Sciatic nerve (tissue), 2 donors: ENCODE measurements around the gene BRI3BP. TPM values are rescaled to one million over a fixed set of nuclear protein-coding genes. Genes with fewer than 3 reads are reported as not detected.

Experiments used
- ATAC-seq: fragments of 200-7000 bp; cut with Tn5 transposase; one replicate; pipeline ENCODE4 v1.9.1; 2020; ENCODE audit warnings: mild to moderate bottlenecking, moderate library complexity
- DNase-seq: peaks from one replicate; pipeline ENCODE4 v3.0.0-alpha.2; 2020; ENCODE audit warnings: low spot score
- intact Hi-C: fragments of 100-400 bp; cut with DNase I; formaldehyde crosslinking; loops from one replicate; pipeline ENCODE4 v1.14.2; 2022
- total RNA-seq: library from RNA; stranded (reverse); fragmentation: NEBNext Ultra II Directional; extraction: Animal tissue kit (Norgen Biotek cat#: 25700); gene quantifications from one replicate; pipeline ENCODE4 v1.2.1, GENCODE V29; 2021
- donor health status: DM: no; HTN: no; CAD: no.
- donor health status: DM: no; HTN: no; CAD: no.

Gene BRI3BP
- total RNA-seq, result 4.0 TPM

GRCh38 chr12:124993626-124994436, at the start of gene BRI3BP:
TSS of gene BRI3BP (plus strand) at chr12:124993645. CDS start at chr12:124993791, 146 bp downstream.
- DNase-seq, result no peak
- intact Hi-C loops, result no loop called here
- ATAC-seq, result peak; percentile 42

- no peak for DNase-seq
- intact Hi-C loops, result no loop called here
- ATAC-seq, result no peak
Observed at GRCh38 chr12:124946447-124946793, 47.0 kb upstream of the BRI3BP start.

DNA sequence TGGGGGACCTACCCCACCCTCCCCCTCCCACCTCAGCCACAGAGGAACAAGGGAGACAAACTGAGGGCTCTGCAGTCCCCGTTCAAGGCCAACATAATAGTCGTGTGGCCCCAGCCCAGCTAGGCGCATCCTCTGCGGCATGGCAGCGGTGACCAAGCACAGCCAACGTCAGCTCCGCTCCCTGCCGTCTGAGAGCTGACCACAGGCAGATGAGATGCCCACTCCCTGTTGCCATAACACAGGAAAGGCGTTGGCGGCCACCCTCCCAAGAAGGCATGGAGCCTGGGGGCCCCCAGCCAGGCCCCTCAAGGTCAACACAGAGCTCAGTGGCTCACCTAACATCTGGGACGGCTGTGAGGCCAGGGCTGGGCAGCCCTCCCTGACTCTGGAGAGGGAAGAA, 46.4 kb upstream of the BRI3BP start:
- no peak for DNase-seq
- intact Hi-C loops, result no loop called here
- ATAC-seq, result peak; percentile 20

DNA sequence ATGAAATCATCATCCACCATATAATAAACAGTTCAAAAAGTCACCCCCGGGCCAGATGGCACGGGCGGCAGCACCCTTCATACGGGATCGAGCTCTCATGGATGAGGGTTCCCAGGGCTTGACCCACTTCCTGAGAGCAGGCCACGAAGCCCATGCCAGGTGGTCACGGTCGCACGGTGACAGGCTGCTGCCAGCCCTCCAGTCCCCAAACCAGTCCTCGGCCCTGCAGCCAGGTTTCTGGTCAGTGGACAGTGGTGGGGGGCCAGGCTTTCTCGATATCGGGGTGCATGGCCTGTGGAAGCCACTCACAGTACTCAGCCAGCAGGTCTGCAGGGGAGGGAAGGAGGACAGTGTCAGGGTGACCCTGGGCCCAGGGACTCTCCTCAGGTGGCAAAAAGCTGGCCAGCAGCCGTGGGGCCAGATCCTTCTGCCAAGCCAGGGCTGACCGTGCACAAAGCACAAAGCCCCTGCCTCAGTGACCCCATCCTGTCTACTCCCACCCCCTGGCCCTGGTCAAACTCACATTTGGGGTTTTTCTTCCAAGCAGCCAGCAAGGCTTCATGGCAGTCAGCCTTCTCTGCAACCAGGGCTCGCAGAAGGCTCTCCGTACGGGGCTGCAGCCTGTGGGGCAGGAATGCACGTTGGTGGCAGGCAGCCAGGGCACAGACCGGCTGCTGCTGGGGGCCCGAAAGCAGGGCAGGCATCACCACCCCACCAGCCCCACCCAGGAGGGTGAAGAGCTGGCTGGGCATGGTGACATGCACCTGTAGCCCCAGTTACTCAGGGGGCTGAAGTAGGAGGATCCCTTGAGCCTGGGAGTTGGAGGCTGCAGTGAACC, 45.7 kb upstream of the BRI3BP start:
- DNase-seq, result no peak
- peak; percentile 5 for ATAC-seq
- intact Hi-C loops, result no loop called here

GRCh38 chr12:124949066-124949465, 44.4 kb upstream of the BRI3BP start:
- ATAC-seq, result no peak
- no peak for DNase-seq
- intact Hi-C loops, result no loop called here

GRCh38 chr12:124949779-124950728, 43.4 kb upstream of the BRI3BP start:
- DNase-seq (no peak), ATAC-seq (no peak)
- intact Hi-C loops, result no loop called here

DNA sequence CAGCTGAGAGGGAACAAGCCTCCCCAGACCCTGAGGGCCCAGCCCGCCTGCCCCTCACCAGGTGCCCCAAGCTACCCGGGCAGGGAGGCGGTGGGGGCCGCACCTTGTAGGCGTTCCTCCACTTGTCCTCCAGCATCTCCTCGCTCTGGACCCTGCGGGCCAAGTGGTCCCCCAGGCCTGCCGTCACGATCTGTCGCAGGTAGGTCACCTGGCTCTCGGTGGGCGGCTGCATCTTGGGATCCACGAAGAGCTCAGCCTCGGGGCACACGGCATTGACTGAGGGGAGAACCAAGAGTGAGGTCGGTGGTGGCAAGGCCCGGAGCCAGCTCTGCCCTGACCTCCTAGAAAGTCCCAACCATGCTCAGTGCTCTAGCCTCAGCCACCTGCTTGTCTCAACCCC, 41.1 kb upstream of the BRI3BP start:
- intact Hi-C loops, result no loop called here

DNA sequence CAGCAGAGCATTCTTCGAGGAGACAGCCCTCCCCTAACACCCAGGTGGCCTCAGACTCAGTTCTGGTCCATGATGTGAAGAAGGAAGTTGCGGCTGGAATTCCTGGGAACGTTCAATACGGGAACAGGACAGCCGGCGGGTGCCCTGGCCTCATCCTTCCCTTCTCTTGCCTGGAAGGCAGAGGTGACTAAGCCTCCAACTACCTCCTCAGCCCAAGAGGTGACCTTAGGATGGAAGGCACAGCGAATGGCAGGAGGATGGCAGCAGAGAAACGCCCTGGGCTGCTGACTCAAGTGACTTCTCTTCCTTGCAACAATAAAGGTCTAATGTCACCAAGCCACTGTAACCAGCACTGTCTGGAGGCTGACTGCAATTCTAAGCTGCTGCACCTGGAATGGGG, 40.6 kb upstream of the BRI3BP start:
- DNase-seq, result no peak
- intact Hi-C loops, result no loop called here
- no peak for ATAC-seq

More for the DNA sequence above, 41.1 kb upstream of the BRI3BP start:
- no peak for DNase-seq
- ATAC-seq, result no peak

DNA sequence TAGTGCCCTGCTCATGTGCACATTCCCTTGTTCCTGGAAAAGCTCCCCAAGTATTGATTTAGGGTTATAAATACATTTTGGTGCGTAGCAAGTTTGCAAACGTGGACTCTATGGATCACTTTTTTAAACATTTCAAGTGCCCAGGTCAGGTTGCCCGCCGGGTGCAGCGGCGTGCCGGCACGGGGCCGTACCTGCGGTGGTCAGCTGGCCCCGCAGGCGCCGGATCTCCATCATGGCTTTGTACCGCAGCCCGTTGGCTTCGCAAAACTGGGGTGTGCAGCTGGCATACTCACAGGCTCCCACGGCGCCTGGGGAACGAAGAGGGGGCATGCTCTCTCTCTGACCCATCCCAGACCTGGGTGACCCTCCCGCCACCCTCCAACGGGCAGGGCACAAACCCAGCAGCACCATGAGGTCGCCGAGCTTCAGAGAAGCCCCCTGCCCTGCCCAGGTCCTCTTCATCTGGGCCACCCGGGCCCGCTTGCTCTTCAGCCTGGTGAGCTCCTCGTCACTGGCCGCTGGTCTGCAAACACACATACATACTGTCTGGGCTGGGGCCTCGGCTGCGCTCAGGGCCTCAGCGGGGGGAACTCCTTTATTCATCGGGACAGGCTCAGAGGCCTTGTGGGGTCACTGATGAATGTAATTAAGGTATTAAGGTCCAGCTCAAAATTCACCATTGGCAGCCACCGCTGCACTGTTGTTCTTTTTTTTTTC, 39.6 kb upstream of the BRI3BP start:
- intact Hi-C loops, result no loop called here
- ATAC-seq (no peak), DNase-seq (no peak)

GRCh38 chr12:124954771-124955170, 38.7 kb upstream of the BRI3BP start:
- no peak for DNase-seq
- intact Hi-C loops, result no loop called here
- ATAC-seq, result no peak

DNA sequence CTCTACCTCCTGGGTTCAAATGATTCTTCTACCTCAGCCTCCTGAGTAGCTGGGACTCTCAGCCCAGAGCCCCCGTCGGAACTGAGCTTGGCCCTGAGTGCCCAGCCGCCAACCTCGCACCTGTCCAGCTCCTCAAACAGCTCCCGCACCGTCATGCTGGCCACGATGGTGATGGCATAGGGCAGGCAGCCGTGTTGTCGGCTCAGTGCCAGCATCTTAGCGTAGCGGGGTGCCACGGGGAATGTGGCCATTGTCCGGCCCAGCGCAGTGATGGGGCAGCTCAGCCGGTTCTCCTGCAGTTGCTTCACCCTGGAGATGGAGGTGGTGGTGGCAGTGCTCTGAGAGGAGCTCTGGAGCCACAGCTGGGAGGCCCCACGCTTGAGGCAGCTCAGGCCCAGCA, 36.9 kb upstream of the BRI3BP start:
- ATAC-seq (no peak), DNase-seq (no peak)
- intact Hi-C loops, result no loop called here

DNA sequence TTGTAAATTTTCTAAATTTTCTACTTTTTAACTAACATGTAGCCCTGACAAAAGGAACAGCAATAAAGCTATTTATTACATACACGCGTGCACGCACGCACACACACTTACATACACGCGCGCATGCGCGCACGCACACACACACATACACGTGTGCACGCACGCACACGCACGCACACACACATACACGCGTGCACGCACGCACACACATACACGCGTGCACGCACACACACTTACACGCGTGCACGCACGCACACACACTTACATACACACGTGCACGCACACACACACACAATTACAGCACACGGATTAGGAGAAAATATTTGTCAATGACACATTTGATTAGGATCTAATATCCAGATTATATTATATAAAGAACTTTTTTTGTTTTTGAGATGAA, 32.4 kb upstream of the BRI3BP start:
- intact Hi-C loops, result no loop called here
- DNase-seq (no peak), ATAC-seq (no peak)

DNA sequence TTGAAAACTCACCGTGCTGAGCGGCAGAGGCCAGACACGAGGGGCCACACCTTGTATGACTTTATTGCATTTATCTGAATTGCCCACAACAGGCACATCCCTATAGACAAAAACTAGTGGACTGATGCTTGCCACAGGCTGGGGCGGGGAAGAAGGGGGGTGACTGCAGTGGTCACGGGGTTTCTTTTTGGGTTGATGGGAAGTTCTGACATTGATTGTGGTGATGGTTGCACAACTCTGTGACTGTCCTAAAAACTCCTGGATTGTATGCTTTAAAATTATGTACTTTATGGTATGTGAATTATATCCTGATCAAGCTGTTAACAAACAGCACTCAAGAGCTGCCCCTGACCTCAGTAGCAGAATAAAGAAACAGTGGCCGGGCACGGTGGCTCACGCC, 30.2 kb upstream of the BRI3BP start:
- no peak for ATAC-seq
- intact Hi-C loops, result no loop called here

DNA sequence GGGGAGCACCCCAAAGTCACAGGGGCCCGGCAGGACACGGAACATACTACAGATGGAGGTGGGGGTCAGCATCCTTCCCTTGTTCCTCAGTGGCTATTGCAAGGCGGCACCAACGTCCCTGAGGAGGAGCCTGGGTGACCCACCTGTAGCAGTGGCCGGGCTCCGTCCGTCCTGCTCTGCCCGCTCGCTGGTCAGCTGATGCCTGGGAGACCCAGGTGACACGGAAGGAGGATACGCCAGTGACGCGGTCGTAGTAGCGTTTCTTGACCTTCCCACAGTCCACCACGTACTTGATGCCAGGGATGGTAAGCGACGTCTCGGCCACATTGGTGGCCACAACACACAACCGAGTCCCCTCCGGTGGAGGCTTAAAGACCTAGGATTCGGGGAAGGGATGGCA, 29.2 kb upstream of the BRI3BP start:
- intact Hi-C loops, result no loop called here
- DNase-seq (no peak), ATAC-seq (no peak)

More for the DNA sequence above, 30.2 kb upstream of the BRI3BP start:
- DNase-seq, result no peak

DNA sequence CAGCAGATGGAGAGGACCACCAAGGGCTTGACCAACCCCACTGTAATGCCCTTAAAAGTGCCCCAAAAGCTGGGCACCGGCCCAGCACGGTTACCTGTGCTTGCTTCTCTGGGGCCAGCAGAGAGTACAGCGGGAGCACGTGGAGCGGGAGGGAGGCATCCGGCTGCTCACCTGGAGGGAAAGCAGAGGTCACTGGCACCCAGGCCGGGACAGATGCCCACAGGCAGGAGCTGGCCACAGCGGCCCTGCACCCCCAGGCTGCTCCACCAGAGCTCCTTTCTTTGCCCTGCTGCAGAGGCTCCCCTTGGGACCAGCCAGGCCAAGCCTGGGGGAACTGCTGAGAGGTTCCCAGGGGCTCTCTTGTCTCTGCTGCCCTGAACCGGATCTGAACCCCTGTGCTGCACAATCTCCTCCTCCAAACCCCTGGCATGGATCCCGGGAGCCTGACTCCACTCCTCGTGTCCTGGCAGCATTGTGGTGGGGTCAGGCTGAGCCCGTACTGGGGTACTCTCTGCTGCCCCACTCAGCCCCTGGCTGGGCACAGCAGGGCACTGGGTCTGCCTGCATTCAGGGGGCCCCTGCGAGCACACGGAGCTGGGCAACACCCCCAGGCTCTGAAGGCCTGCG, 28.5 kb upstream of the BRI3BP start:
- ATAC-seq, result no peak

GRCh38 chr12:124967016-124967739, 26.3 kb upstream of the BRI3BP start:
- intact Hi-C loops, result no loop called here
- no peak for DNase-seq
- ATAC-seq, result no peak

More for the DNA sequence above, 28.5 kb upstream of the BRI3BP start:
- no peak for DNase-seq
- intact Hi-C loops, result no loop called here

DNA sequence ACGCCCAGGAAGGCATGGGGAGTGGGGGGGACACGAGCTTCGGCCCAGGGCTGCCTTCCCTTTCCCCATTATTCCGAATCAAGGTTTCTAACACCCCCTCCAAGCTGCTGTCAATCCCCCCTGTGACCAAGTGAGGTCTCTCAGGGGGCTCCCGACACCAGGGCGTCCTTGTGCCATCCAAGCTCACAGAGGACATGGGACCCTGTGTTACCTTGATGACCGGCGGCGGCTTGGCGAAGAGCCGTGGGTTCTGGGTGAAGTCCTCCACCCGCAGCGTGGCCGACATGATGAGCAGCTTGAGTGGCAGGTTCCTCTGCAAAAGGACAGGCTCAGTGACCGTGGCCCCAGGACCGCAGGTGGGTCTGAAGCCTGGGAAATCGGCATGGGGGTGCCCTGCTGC, 24.8 kb upstream of the BRI3BP start:
- ATAC-seq (no peak), DNase-seq (no peak)
- intact Hi-C loops, result no loop called here
